T-helper 9 cell (primary cell): Measurements from ENCODE around the gene NKX6-2.
"Not testable (repeated sequence)": the region's sequence is repeated elsewhere in the genome, so short reads cannot be mapped to it uniquely, and the experiment has no call there.

Experiments used
- DNase-seq: peaks from one replicate; pipeline ENCODE4 v3.0.0-alpha.2; 2020
- total RNA-seq, 2 donors: gene quantifications; one replicate each; lab custom pipeline; 2026; lab: John Stamatoyannopoulos, UW

Gene NKX6-2
- total RNA-seq: 0 reads per million in 2 donors

- DNase-seq: no peak
Observed at GRCh38 chr10:132785723-132786475, at the start of gene NKX6-2. NKX6-2 (minus strand) TSS chr10:132786147; CDS start chr10:132785948, 199 bp downstream.

- DNase-seq: no peak
Observed at GRCh38 chr10:132834891-132835847, 49.2 kb upstream of the NKX6-2 start.

- no peak for DNase-seq
Observed at GRCh38 chr10:132834311-132834761, 48.4 kb upstream of the NKX6-2 start.

GRCh38 chr10:132833421-132834111, 47.6 kb upstream of the NKX6-2 start:
- DNase-seq: no peak

GRCh38 chr10:132832186-132832969, 46.4 kb upstream of the NKX6-2 start:
- no peak for DNase-seq

- no peak for DNase-seq
Observed at GRCh38 chr10:132829403-132829802, 43.5 kb upstream of the NKX6-2 start.

GRCh38 chr10:132828681-132829080, 42.7 kb upstream of the NKX6-2 start:
- DNase-seq: no peak

GRCh38 chr10:132827861-132828539, 42.1 kb upstream of the NKX6-2 start:
- DNase-seq: no peak

GRCh38 chr10:132827423-132827789, 41.5 kb upstream of the NKX6-2 start:
- DNase-seq: no peak

GRCh38 chr10:132826524-132827422, 40.8 kb upstream of the NKX6-2 start:
- no peak for DNase-seq

GRCh38 chr10:132825783-132826523, 40.0 kb upstream of the NKX6-2 start:
- DNase-seq: not testable (repeated sequence)

GRCh38 chr10:132820056-132820455, 34.1 kb upstream of the NKX6-2 start:
- no peak for DNase-seq

- DNase-seq: no peak
Observed at GRCh38 chr10:132817701-132818211, 31.8 kb upstream of the NKX6-2 start.

GRCh38 chr10:132816718-132817117, 30.8 kb upstream of the NKX6-2 start:
- DNase-seq: no peak

- DNase-seq: no peak
Observed at GRCh38 chr10:132815168-132815857, 29.4 kb upstream of the NKX6-2 start.

- DNase-seq: no peak
Observed at GRCh38 chr10:132814469-132814856, 28.5 kb upstream of the NKX6-2 start.

GRCh38 chr10:132813560-132814468, 27.9 kb upstream of the NKX6-2 start:
- no peak for DNase-seq

- no peak for DNase-seq
Observed at GRCh38 chr10:132813001-132813401, 27.1 kb upstream of the NKX6-2 start.
